GM19468 (cell line): ENCODE results near the gene SH3BP5L.

Source experiments
- ATAC-seq: cut with Tn5 transposase; IDR thresholded peaks from one replicate; pipeline ENCODE4 v1.9.1; 2021; ENCODE audit warnings: mild to moderate bottlenecking, moderate library complexity, moderate number of reproducible peaks; ENCODE audit not compliant: unreplicated experiment; ENCODE audit errors: extremely low read depth

Gene SH3BP5L

DNA sequence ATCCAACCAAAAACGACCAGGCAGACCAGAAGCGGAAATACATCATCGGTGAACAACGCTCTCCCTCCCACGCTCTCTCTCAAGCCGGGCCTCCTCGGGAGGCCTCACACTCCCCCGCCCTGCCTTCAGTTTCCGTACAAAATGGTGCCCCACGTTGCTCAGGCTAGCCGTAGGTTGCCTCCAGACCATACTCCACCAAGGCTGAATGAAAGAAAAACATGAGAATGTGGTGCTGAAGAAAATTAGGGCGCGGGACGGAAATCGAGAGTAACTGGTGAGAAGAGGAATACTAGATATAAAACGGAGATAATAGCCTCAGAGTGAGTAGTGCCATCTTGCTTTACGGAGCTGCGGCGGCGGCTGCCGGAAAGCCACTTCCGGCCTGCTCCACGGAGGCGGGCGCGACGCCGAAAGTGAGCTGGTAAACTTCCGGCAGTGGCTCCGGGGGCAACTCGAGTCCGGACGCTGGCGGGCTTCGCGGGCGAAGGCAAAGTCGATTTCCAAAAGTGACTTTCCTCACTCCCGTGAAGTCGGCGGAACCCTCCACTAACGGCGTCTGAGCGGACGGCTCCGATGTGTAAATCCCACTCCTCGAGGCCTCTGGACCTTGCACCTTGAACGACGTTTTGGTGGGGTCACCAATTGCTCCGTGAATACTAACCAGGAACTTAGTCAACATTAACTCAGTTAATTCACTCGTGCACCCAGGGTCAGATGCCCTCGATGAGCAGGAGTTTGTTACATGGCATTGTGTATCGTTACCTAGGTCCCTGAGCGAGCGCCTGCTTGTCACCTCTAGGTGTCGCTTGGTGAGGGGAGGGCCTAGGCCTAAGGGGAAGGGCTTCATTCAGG is at the start of gene SH3BP5L:
Gene SH3BP5L (minus strand): TSS at position 7 of the 852 bp plus-strand sequence. CDS start 980 bp downstream, outside the sequence.
- peak; percentile 94 for ATAC-seq

GRCh38 chr1:248873993-248874533 is 48.3 kb upstream of the SH3BP5L start:
- peak; percentile 59 for ATAC-seq

DNA sequence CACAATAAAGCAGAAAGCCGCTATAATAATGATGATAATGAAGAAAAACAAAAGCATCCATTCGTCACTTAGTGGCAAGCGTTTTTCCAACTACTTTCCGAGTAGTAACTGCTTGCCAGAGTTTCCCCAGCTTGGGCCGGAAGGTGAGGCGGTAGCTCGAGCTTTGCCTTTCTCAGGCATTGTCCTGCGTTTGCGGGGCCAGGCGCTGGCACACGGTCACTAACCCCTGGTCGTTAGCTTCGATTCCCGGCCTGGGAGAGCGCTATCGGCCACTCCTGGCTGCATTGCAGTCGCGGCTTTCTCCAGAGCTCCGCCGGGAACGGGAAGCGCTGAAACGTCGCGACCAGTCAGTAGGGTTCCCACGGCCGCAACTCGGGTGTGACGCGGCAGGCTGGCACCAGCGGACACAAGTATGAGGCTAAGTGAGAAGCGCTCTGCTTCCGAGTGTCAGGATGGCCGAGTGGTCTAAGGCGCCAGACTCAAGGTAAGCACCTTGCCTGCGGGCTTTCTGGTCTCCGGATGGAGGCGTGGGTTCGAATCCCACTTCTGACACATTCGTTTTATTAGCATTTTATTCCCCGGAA is 47.8 kb upstream of the SH3BP5L start:
- ATAC-seq, result peak; percentile 58

- no peak for ATAC-seq
Measured at GRCh38 chr1:248872752-248873408, 47.2 kb upstream of the SH3BP5L start.

GRCh38 chr1:248871837-248872401 is 46.2 kb upstream of the SH3BP5L start:
- no peak for ATAC-seq

- peak; percentile 53 for ATAC-seq
Measured at GRCh38 chr1:248862998-248863881, 37.5 kb upstream of the SH3BP5L start.

DNA sequence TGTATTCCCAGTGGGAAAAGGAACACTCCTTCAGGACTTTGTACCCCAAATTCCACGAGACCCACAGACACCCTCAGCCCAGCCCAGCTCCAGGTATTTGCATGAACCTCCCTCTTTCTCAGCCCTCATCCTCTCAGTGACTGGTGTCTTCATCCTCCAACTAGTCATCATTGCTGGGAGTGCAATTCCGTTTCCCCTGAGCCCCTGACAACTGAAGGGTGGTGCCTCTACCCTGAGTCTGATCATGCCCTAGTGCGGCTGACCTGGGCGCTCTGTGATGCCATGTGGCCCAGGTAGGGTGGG is 36.9 kb upstream of the SH3BP5L start:
- ATAC-seq, result no peak

GRCh38 chr1:248861616-248862015 is 35.9 kb upstream of the SH3BP5L start:
- ATAC-seq, result no peak

GRCh38 chr1:248860007-248860406 is 34.3 kb upstream of the SH3BP5L start:
- ATAC-seq, result no peak

- ATAC-seq, result peak; percentile 60
Measured at GRCh38 chr1:248858891-248859889, 33.5 kb upstream of the SH3BP5L start, which contains the start of gene ZNF692. Gene ZNF692 (minus strand): TSS chr1:248859085. CDS start chr1:248858309, 776 bp downstream.

DNA sequence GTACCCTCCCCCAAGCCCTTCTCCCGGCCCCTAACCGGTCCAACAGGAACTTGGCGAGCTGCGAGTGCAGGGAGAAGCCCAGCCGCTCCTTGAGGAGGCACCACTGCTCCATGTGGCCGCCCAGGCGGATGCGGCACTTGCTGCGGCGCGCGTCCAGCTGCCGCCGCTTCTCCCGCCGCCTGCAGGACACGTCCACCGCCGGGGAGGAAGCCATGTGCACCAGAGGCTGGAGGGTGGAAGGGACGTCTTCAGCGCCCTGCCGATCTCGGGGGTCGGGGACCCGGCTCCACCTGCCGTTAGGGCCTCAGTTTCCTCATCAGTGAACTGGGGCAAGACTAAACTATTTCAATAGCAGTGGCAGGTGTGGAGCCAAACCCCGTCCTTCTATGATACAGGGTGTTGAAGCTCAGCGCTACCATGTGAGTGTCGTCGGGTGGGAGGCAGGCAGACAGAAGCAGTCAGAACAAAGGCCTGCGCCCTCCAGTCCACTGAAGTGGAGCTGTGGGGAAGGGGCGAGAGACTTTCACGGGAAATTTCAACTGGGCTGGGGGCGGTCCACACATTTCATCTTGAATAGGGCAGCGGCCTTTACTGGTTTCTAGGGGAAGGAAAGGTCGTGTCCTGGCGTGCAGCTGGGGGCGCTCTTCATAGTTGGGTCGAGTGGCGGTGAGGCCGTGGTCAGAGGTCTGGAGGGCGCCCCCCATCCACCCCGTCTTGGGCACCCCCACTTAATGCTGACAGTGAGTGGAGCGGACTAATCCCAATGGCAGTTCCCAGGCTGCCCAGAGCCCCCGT is 32.6 kb upstream of the SH3BP5L start:
- ATAC-seq, result peak; percentile 4

DNA sequence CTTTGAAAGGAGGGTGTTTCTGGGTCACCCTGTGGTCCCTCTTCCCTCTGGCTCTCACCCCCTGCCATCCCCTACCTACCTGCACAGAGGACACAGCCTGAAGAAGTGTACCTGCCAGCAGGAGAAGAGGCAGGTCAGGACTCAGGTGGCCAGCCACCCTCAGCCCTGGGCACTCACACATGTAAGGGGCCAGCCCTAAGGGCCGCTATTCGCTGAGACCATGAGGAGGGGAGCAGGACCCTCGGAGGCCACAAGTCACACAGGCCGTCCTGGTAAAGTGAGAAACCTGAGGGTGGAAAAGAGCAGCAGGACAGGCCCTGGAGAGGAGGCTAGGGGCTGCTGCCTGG is 32.0 kb upstream of the SH3BP5L start:
- ATAC-seq, result no peak

- no peak for ATAC-seq
Measured at GRCh38 chr1:248857201-248857600, 31.5 kb upstream of the SH3BP5L start.

DNA sequence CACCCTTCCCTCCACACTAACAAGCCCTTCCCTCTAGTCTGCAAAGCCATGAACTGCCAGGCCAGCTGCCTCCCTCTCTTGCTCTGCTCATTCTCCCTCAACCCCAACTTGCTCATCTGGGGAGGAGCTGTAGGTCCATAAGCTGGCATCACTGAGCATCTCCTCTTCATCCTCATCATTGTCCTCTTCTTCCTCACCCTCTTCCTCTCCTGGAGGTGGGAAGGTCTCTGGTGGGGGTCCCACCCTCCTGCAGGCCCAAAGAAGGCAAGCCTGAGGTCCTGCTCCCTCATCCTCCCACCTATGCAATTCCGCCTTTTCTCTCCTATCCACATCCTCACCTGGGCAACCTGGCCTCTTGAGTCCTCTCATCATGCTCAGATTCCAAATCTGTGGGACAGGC is 30.5 kb upstream of the SH3BP5L start:
- ATAC-seq, result no peak

DNA sequence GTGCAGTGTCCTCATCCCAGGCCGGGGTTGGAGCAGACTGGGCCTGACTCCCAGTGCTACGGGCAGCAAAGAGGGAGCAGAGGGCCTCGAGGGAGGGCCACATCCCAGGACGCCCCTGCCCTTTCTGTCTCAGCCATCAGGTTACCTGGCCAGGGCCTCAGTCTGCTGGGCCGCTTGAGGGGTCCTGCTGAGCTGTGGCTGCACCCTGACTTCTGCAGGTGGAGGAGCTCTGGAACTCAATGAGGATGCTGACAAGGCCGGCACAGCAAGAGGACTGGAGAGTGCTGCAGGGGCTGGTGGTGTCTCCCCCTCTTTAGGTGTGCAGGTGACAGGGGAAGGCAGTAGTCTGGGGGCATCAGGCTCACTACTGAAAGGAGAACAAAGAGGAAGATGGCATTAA is 29.9 kb upstream of the SH3BP5L start:
- ATAC-seq, result no peak

GRCh38 chr1:248853663-248854375 is 28.1 kb upstream of the SH3BP5L start:
- no peak for ATAC-seq
